Progenitor cell of endocrine pancreas (in vitro differentiated cells): ENCODE measurements around the gene SGMS2. TPM values are rescaled to one million over a fixed set of nuclear protein-coding genes. Genes with fewer than 3 reads are reported as not detected.
A peak's percentile ranks its signal among the peaks of the same experiment; 100 is the strongest.

Source experiments
- DNase-seq: peaks from one replicate; pipeline ENCODE4 v3.0.0; 2021; ENCODE audit warnings: low spot score; ENCODE audit not compliant: unreplicated experiment
- H3K27ac Mint-ChIP-seq: 2 replicates; pipeline ENCODE4 v1.8.0; 2021; ENCODE audit warnings: mild to moderate bottlenecking, moderate library complexity, mixed read lengths
- H3K27me3 Mint-ChIP-seq: 2 replicates; pipeline ENCODE4 v1.8.0; 2021; ENCODE audit warnings: mixed read lengths
- H3K36me3 Mint-ChIP-seq: 2 replicates; pipeline ENCODE4 v1.8.0; 2022; ENCODE audit warnings: mixed read lengths; ENCODE audit not compliant: insufficient read depth
- H3K4me1 Mint-ChIP-seq: 2 replicates; pipeline ENCODE4 v1.8.0; 2021; ENCODE audit warnings: low read depth, mixed read lengths
- H3K4me3 Mint-ChIP-seq: 2 replicates; pipeline ENCODE4 v1.8.0; 2021; ENCODE audit warnings: low read depth, mild to moderate bottlenecking, moderate library complexity, mixed read lengths
- H3K9me3 Mint-ChIP-seq: 2 replicates; pipeline ENCODE4 v1.8.0; 2021; ENCODE audit warnings: low read depth, mixed read lengths
- long read RNA-seq: library from polyadenylated mRNA; unstranded; transcript quantifications from one replicate; pipeline ENCODE4 v2.0.0, GENCODE V29; 2020
- total RNA-seq: library from RNA; stranded (reverse); gene quantifications from 2 replicates; pipeline ENCODE4 v1.2.1, GENCODE V29; 2021
- TF ChIP-seq, protein P1 (sequence below): fragments of 200-600 bp; sonication (generic); IDR thresholded peaks from one replicate; pipeline ENCODE4 v1.5.0; 2021; ENCODE audit warnings: antibody characterized with exemption, mild to moderate bottlenecking; ENCODE audit not compliant: unreplicated experiment

The SGMS2 gene
- total RNA-seq: 6.9 and 10.7 TPM in 2 replicates
- long read RNA-seq, full-length matches to known transcripts: 6 of 8 reads
- long read RNA-seq, partial matches to known transcripts: 0 of 8 reads
- long read RNA-seq, other reads (novel, unspliced or antisense): 2 of 8 reads

DNA sequence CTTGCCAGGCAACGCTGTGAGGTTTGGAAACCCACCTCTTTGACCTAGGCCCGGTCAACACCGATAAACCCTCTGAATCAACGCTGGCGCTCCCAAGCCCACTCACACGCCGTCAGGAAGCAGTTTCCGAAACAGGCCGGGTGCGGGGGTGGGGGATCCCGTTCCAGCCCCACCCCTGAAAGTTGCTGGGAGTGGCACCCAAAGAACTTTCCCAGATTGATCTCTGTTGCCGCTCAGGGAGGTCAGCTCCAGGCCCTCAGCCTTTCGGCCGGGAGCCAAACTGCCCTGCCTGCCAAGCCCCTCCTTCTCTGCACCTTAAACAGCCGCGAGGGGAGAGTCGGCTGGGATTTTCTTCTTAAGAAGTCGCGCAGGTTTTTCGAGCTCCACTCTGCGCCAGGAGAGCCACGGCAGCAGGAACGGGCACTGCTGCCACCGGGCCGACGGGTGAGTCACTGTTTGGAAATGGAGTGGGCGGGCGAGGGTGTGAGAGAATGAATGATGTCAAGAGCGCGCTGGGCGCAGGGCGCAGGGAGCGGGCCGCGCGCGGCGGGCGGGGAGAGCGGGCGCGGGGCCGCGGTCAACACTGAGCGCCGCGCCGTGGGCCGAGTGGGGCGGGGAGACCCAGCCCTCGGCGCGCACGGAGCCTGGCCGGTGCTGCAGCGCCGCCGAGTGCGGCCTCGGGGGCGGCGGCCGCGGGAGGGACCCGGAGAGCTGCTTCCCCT is at the start of gene SGMS2:
TSS of gene SGMS2 (plus strand) at position 583 of the 722 bp plus-strand sequence. CDS start 70,622 bp downstream, outside the sequence.
- H3K9me3 Mint-ChIP-seq: no peaks in the 10 kb centered on the region
- H3K27ac Mint-ChIP-seq: peak within 1 kb of the TSS; percentile 98
- TF ChIP-seq, protein P1, sequence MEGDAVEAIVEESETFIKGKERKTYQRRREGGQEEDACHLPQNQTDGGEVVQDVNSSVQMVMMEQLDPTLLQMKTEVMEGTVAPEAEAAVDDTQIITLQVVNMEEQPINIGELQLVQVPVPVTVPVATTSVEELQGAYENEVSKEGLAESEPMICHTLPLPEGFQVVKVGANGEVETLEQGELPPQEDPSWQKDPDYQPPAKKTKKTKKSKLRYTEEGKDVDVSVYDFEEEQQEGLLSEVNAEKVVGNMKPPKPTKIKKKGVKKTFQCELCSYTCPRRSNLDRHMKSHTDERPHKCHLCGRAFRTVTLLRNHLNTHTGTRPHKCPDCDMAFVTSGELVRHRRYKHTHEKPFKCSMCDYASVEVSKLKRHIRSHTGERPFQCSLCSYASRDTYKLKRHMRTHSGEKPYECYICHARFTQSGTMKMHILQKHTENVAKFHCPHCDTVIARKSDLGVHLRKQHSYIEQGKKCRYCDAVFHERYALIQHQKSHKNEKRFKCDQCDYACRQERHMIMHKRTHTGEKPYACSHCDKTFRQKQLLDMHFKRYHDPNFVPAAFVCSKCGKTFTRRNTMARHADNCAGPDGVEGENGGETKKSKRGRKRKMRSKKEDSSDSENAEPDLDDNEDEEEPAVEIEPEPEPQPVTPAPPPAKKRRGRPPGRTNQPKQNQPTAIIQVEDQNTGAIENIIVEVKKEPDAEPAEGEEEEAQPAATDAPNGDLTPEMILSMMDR: no peak
- peaks cover 24% of the 10 kb centered on the region for H3K4me1 Mint-ChIP-seq
- peak; percentile 50 for DNase-seq
- H3K27me3 Mint-ChIP-seq: peaks cover 17% of the 10 kb centered on the region
- peak within 1 kb of the TSS; percentile 89 for H3K4me3 Mint-ChIP-seq
- no peaks in the 10 kb centered on the region for H3K36me3 Mint-ChIP-seq

DNA sequence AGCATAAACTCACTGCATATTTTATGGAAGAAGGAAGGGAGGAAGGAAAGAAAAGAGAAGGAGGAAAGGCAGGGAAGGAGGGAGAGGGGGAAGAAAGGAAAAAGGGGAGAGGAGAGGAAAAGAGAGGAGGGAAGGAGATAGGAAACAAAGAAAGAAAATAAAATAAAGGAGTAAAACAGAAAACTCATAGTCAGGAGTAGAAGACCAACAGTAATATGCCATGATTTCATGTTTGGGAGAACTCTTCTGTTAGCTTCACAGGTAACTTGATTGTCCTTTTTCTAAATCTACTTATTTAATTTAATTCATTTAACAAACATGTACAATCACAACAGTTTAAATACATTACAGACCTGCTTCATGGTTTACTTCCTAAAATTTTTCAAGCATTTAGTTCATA is 46.8 kb upstream of the SGMS2 start:
- Mint-ChIP-seq H3K4me1 (no peaks in the 10 kb centered on the region), H3K36me3 (peaks cover 1% of the 10 kb centered on the region), H3K27me3 (no peaks in the 10 kb centered on the region), H3K4me3 (no peak overlapping the region), H3K9me3 (peaks cover 20% of the 10 kb centered on the region), H3K27ac (no peak overlapping the region)
- TF ChIP-seq, protein P1: no peak
- no peak for DNase-seq

DNA sequence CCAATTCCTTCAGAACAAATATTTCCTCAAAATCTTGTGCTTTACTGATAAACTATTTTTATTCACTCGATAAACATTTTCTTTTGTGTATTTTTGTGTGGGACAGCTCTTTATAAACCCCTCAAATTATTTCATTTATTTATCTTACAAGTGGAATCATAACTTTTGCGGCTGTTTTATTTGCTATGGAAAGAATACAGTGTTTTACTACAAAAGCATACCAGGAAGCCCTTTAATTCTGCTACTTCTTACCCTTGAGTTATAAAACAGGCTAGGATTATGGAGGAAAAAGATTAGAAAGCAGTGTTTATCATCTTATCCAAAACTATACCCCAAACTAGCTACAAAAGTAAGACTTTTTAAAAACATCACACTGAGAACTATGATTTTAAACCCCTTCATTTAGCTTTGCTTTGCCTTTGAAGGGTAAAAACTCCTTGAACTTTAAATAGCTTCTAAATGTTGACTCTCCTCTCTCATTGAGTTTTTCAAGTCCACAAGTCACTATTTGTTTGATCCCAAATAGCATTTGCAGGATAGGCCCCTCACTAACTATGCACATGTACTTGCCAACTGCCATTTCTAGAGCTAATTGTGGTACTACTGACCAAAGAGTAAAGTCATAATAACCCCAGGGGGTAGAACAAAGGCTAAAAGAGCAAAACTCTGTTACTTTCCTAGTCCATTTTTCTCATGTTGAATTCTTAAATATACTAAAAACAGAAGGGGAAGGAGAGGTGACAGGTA is 45.8 kb upstream of the SGMS2 start:
- H3K4me1 Mint-ChIP-seq: no peaks in the 10 kb centered on the region
- TF ChIP-seq, protein P1: no peak
- H3K9me3 Mint-ChIP-seq: peaks cover 20% of the 10 kb centered on the region
- peaks cover 1% of the 10 kb centered on the region for H3K36me3 Mint-ChIP-seq
- no peak overlapping the region for H3K27ac Mint-ChIP-seq
- H3K4me3 Mint-ChIP-seq: no peak overlapping the region
- no peak for DNase-seq
- no peaks in the 10 kb centered on the region for H3K27me3 Mint-ChIP-seq

DNA sequence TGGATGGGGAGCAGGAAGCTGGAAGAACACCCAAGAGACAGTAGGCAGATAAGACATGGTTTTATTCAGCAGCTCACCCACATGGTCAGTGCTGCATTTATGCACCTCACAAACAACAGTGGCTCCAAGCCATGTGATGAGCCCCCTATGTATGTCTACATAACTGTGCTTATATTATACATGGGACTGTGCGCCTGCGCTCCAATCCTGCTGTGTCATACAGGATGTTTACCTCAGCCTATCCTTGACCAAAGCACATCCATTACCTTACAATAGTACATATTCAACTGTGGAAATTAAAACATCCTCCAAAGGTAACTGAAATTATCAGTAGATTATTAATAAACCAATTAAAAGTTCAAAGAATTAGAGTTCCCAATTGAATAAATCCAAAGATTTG is 44.1 kb upstream of the SGMS2 start:
- DNase-seq: no peak
- no peak overlapping the region for H3K4me3 Mint-ChIP-seq
- no peaks in the 10 kb centered on the region for H3K4me1 Mint-ChIP-seq
- H3K36me3 Mint-ChIP-seq: peaks cover 1% of the 10 kb centered on the region
- H3K9me3 Mint-ChIP-seq: peaks cover 16% of the 10 kb centered on the region
- no peaks in the 10 kb centered on the region for H3K27me3 Mint-ChIP-seq
- H3K27ac Mint-ChIP-seq: no peak overlapping the region
- TF ChIP-seq, protein P1: no peak

DNA sequence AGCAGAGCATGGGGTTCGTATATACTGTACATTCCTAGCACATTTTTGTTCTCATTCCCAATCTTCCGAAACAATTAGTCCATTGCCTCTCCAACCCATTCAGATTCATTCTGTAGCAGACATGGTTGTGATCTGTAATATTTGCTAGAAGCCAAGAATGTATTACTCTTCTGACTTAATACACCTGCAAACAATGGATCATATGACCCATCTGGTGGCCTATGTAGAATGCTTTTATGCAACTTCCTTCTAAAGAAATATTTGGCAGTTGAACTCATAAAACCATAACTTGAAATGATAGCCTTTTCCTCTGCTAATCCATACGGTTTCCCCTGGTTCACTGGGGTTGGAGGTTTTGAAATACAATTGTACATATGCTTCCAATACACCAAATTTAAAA is 32.8 kb upstream of the SGMS2 start:
- TF ChIP-seq, protein P1: no peak
- peaks cover 4% of the 10 kb centered on the region for H3K4me1 Mint-ChIP-seq
- H3K9me3 Mint-ChIP-seq: peaks cover 4% of the 10 kb centered on the region
- no peak for DNase-seq
- H3K36me3 Mint-ChIP-seq: no peaks in the 10 kb centered on the region
- no peaks in the 10 kb centered on the region for H3K27me3 Mint-ChIP-seq
- H3K27ac Mint-ChIP-seq: no peak overlapping the region
- no peak overlapping the region for H3K4me3 Mint-ChIP-seq
